EL (cell line): ENCODE measurements around the gene METTL18.
"Not testable (repeated sequence)": the region's sequence is repeated elsewhere in the genome, so short reads cannot be mapped to it uniquely, and the experiment has no call there.

Experiments
- DNase-seq: peaks from one replicate; pipeline ENCODE4 v3.0.0-alpha.2; 2016

METTL18 gene

GRCh38 chr1:169794530-169795416 is at the start of gene METTL18:
METTL18 (minus strand) TSS chr1:169794907; CDS start chr1:169793695, 1,212 bp downstream.
- peak; percentile 94 for DNase-seq

- DNase-seq: no peak
Observed at GRCh38 chr1:169838942-169839341, 44.2 kb upstream of the METTL18 start.

- no peak for DNase-seq
Observed at GRCh38 chr1:169836198-169836597, 41.5 kb upstream of the METTL18 start.

- no peak for DNase-seq
Observed at GRCh38 chr1:169835647-169836046, 40.9 kb upstream of the METTL18 start.

- DNase-seq: no peak
Observed at GRCh38 chr1:169834869-169835268, 40.2 kb upstream of the METTL18 start.

GRCh38 chr1:169833179-169833901 is 38.6 kb upstream of the METTL18 start:
- no peak for DNase-seq

GRCh38 chr1:169829671-169830070 is 35.0 kb upstream of the METTL18 start:
- no peak for DNase-seq

GRCh38 chr1:169824153-169824552 is 29.4 kb upstream of the METTL18 start:
- DNase-seq: no peak

- no peak for DNase-seq
Observed at GRCh38 chr1:169821500-169821899, 26.8 kb upstream of the METTL18 start.

GRCh38 chr1:169816617-169817016 is 21.9 kb upstream of the METTL18 start:
- DNase-seq: no peak

- DNase-seq: no peak
Observed at GRCh38 chr1:169814265-169814664, 19.6 kb upstream of the METTL18 start.

GRCh38 chr1:169812131-169812530 is 17.4 kb upstream of the METTL18 start:
- DNase-seq: no peak

- DNase-seq: not testable (repeated sequence)
Observed at GRCh38 chr1:169811418-169812035, 16.8 kb upstream of the METTL18 start.

- peak; percentile 25 for DNase-seq
Observed at GRCh38 chr1:169809370-169810095, 14.8 kb upstream of the METTL18 start.

- no peak for DNase-seq
Observed at GRCh38 chr1:169804941-169805340, 10.2 kb upstream of the METTL18 start.

- DNase-seq: no peak
Observed at GRCh38 chr1:169802888-169803287, 8.2 kb upstream of the METTL18 start.

GRCh38 chr1:169797281-169797680 is 2.6 kb upstream of the METTL18 start:
- no peak for DNase-seq

- DNase-seq: no peak
Observed at GRCh38 chr1:169796274-169796810, 1.6 kb upstream of the METTL18 start.

- peak; percentile 28 for DNase-seq
Observed at GRCh38 chr1:169795687-169796086, 980 bp upstream of the METTL18 start.

GRCh38 chr1:169793730-169794129 is 977 bp downstream of the METTL18 start:
- no peak for DNase-seq

GRCh38 chr1:169788402-169788801 is 6.3 kb downstream of the METTL18 start:
- no peak for DNase-seq

GRCh38 chr1:169786974-169787373 is 7.7 kb downstream of the METTL18 start:
- no peak for DNase-seq

GRCh38 chr1:169785267-169785666 is 9.4 kb downstream of the METTL18 start:
- no peak for DNase-seq
